ENCODE data around the gene LPCAT4. TPM values are rescaled to one million over a fixed set of nuclear protein-coding genes. Genes with fewer than 3 reads are reported as not detected.

The LPCAT4 gene
- total and polyA plus RNA-seq, 9 of the 15 experiments (the other 6 are each of a cell fraction or from before 2014, with no cell fraction given): 7.3 to 34.3 (median 14.4) TPM

DNA sequence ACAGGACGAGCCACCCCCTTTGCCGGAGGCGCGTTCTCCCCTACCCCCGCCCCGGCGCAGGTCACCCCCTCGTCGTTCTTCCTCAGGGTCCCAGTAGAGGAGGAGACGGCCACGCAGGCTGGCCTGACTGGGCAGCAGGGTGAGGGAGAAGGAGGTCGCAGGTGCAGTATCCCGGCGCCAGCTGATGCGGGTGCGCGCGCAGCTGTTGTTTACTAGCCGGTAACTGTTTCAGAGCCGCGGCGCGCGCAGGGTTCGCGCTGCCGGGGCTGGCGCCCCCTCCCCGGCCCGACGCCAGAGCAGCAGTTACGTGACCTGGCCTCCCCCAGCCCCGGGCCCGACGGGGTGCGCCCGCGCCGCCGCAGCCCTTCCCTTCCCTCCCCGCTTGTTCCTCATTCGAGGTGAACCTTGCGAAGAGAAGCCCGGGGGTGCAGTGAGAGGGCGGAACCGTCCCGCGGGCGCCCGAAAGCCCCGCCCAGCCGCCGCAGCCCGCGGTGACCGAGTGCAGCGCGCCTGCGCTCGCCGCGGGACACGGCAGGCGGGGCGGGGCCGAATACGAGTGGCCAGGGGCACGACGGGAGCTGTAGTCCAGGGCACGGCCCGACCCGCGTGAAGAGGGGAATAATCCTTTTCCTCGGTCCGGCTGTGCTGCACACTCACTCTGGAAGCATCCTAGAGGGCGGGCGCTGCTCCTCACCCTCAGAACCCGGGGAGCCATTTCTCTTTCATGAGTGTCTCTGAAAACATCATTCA, 29.3 kb downstream of the LPCAT4 start, which contains the start of gene SLC12A6 (continued):
- TF ChIP-seq SOX6 (IDR thresholded peaks at IDR 0.05) (peak; percentile 30; the same call in 1 of the 2 replicates), ATF1 (CRISPR knock-in tag; IDR thresholded peaks at IDR 0.05) (no peak), ATF1 (tag; IDR thresholded peaks at IDR 0.05) (peak; percentile 82), ATF7 (IDR thresholded peaks at IDR 0.05) (peak; percentile 80; the same call in 1 of the 2 replicates), TBP (optimal IDR thresholded peaks at IDR 0.05; ENCODE audit: low read depth, low read length) (peak; percentile 69), FOXK2 (conservative IDR thresholded peaks at IDR 0.05 in 1 of 2, IDR thresholded peaks at IDR 0.05 in 1 of 2; ENCODE audit: low read depth in 2 of 2) (peak; percentile 78 to 81; a peak in 3 of 4 replicates), RBM22 (IDR thresholded peaks at IDR 0.05; ENCODE audit: low read depth, low read length, poor library complexity, severe bottlenecking) (peak; percentile 79), SMAD3 (CRISPR knock-in tag; conservative IDR thresholded peaks at IDR 0.05) (no peak), PURB (CRISPR knock-in tag; IDR thresholded peaks at IDR 0.05; ENCODE audit: low read depth) (no peak), CBFA2T3 (IDR thresholded peaks at IDR 0.05) (0 out of 2 replicates have a peak, but pooled peaks have one; percentile 5), MED1 (CRISPR knock-in tag; IDR thresholded peaks at IDR 0.05; ENCODE audit: borderline replicate concordance) (no peak), EWSR1 (IDR thresholded peaks at IDR 0.05; ENCODE audit: borderline replicate concordance, low read depth, partially characterized antibody) (no peak)
- TF ChIP-seq, protein P1, sequence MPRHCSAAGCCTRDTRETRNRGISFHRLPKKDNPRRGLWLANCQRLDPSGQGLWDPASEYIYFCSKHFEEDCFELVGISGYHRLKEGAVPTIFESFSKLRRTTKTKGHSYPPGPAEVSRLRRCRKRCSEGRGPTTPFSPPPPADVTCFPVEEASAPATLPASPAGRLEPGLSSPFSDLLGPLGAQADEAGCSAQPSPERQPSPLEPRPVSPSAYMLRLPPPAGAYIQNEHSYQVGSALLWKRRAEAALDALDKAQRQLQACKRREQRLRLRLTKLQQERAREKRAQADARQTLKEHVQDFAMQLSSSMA (CRISPR knock-in tag; IDR thresholded peaks at IDR 0.05): no peak
- TF ChIP-seq, protein P2, sequence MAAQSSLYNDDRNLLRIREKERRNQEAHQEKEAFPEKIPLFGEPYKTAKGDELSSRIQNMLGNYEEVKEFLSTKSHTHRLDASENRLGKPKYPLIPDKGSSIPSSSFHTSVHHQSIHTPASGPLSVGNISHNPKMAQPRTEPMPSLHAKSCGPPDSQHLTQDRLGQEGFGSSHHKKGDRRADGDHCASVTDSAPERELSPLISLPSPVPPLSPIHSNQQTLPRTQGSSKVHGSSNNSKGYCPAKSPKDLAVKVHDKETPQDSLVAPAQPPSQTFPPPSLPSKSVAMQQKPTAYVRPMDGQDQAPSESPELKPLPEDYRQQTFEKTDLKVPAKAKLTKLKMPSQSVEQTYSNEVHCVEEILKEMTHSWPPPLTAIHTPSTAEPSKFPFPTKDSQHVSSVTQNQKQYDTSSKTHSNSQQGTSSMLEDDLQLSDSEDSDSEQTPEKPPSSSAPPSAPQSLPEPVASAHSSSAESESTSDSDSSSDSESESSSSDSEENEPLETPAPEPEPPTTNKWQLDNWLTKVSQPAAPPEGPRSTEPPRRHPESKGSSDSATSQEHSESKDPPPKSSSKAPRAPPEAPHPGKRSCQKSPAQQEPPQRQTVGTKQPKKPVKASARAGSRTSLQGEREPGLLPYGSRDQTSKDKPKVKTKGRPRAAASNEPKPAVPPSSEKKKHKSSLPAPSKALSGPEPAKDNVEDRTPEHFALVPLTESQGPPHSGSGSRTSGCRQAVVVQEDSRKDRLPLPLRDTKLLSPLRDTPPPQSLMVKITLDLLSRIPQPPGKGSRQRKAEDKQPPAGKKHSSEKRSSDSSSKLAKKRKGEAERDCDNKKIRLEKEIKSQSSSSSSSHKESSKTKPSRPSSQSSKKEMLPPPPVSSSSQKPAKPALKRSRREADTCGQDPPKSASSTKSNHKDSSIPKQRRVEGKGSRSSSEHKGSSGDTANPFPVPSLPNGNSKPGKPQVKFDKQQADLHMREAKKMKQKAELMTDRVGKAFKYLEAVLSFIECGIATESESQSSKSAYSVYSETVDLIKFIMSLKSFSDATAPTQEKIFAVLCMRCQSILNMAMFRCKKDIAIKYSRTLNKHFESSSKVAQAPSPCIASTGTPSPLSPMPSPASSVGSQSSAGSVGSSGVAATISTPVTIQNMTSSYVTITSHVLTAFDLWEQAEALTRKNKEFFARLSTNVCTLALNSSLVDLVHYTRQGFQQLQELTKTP (IDR thresholded peaks at IDR 0.05; ENCODE audit: low read depth in 1 of 2, partially characterized antibody in 2 of 2): no peak
- TF ChIP-seq, protein P3, sequence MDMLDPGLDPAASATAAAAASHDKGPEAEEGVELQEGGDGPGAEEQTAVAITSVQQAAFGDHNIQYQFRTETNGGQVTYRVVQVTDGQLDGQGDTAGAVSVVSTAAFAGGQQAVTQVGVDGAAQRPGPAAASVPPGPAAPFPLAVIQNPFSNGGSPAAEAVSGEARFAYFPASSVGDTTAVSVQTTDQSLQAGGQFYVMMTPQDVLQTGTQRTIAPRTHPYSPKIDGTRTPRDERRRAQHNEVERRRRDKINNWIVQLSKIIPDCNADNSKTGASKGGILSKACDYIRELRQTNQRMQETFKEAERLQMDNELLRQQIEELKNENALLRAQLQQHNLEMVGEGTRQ (CRISPR knock-in tag; IDR thresholded peaks at IDR 0.05): no peak
- TF ChIP-seq, protein P4, sequence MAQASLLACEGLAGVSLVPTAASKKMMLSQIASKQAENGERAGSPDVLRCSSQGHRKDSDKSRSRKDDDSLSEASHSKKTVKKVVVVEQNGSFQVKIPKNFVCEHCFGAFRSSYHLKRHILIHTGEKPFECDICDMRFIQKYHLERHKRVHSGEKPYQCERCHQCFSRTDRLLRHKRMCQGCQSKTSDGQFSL (CRISPR knock-in tag; IDR thresholded peaks at IDR 0.05): peak; percentile 72
- TF ChIP-seq, protein P4 (tag; IDR thresholded peaks at IDR 0.05): no peak; a peak in 1 of 4 replicates
- TF ChIP-seq, protein P5, sequence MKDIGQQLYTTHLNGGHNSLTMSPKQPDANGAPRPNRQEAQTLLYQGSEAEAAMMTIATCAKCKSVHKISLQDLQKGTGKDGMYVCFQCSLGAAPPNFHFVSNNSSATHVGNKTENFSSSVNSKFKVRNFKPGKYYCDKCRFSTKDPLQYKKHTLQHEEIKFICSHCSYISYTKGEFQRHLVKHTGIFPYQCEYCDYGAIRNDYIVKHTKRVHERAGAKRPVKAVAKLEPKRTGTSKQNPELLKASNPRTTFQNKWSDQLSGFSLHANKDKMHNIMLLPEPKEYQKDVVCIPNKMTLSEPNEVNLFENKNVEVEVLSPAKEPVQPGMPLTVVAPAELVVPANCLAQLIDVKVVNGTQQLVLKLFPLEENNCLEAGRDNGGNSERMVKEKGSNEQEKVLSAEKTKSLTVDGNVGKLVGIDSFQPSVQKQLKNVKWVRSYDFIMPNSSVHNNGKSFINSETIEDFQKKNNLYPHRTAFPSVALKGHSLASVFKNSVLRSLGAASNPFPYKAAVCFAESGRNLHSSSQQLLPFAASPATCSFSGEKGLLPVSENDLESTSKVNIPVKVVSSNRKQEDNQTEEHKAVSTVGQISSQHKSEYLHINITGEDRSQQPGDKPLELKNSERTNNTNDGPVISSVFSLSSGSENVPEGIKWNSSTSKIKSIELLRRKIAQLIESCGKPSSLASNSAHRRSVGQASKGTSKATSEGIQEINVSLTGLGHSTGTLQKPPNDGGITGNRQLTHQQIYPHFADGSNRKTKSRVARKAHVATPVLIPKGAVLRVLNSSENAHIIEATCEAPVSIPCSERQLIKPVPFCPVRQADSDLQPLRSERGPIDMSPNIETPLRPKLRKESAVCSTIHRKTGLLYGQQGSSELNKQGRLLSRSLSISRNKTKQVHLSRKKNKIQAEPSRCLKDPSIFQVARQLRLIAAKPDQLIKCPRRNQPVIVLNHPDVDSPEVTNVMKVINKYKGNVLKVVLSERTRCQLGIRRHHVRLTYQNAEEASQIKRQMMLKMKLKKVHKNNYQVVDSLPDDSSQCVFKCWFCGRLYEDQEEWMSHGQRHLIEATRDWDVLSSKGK (CRISPR knock-in tag; IDR thresholded peaks at IDR 0.05): no peak

Data from K562 (cell line).